ENCODE measurements around the gene AOPEP.

GRCh38 chr9:95082401-95083084 is 356.0 kb downstream of the AOPEP start:
- TF ChIP-seq CTCF (IDR thresholded peaks at IDR 0.05; ENCODE audit: low read length), result no peak
- no peak for TF ChIP-seq EZH2 (IDR thresholded peaks at IDR 0.05; ENCODE audit: borderline replicate concordance, low read length)

All from OCI-LY1 (cell line).